Measurements from ENCODE around the gene HNRNPL.

GRCh38 chr19:38879400-38879751, 29.6 kb upstream of the HNRNPL start:
- TF ChIP-seq CTCF (IDR thresholded peaks at IDR 0.05) (no peak), POLR2AphosphoS5 (IDR thresholded peaks at IDR 0.05; ENCODE audit: low read depth, low read length) (no peak), REST (IDR thresholded peaks at IDR 0.05; ENCODE audit: insufficient read depth in 1 of 2, low read depth in 2 of 2, low read length in 1 of 2) (no peak), TCF7L2 (IDR thresholded peaks at IDR 0.05; ENCODE audit: low read depth, low read length) (no peak)

All from Panc1 (cell line).